GM12872 (cell line): ENCODE data around the gene HSDL2.

Experiments used
- TF ChIP-seq, protein P1 (sequence below): IDR thresholded peaks from 3 replicates; pipeline ENCODE4 v1.5.1; 2011; ENCODE audit warnings: low read depth, mild to moderate bottlenecking, low read length, moderate library complexity; ENCODE audit not compliant: insufficient read depth

The HSDL2 gene

DNA sequence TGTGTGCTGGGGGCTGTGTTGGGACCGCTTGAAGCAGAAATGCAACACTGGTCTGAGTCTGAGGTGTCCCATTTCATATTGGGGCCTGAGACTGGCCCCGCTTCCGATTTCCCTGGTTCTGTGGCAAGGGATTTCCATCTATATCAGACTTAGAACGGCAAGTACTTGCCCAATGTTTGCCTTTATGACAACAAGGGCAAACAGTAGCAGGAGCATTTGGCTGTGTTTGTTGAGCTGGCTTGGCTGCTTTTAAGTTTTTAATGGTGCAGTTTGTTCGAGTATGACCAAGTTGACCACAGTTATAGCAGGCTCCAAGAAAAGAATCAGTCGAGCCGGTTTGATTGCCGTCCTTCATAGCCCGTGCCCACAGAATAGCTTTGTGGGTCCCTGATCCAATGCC, 17.0 kb downstream of the HSDL2 start:
- TF ChIP-seq, protein P1, sequence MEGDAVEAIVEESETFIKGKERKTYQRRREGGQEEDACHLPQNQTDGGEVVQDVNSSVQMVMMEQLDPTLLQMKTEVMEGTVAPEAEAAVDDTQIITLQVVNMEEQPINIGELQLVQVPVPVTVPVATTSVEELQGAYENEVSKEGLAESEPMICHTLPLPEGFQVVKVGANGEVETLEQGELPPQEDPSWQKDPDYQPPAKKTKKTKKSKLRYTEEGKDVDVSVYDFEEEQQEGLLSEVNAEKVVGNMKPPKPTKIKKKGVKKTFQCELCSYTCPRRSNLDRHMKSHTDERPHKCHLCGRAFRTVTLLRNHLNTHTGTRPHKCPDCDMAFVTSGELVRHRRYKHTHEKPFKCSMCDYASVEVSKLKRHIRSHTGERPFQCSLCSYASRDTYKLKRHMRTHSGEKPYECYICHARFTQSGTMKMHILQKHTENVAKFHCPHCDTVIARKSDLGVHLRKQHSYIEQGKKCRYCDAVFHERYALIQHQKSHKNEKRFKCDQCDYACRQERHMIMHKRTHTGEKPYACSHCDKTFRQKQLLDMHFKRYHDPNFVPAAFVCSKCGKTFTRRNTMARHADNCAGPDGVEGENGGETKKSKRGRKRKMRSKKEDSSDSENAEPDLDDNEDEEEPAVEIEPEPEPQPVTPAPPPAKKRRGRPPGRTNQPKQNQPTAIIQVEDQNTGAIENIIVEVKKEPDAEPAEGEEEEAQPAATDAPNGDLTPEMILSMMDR = no peak

DNA sequence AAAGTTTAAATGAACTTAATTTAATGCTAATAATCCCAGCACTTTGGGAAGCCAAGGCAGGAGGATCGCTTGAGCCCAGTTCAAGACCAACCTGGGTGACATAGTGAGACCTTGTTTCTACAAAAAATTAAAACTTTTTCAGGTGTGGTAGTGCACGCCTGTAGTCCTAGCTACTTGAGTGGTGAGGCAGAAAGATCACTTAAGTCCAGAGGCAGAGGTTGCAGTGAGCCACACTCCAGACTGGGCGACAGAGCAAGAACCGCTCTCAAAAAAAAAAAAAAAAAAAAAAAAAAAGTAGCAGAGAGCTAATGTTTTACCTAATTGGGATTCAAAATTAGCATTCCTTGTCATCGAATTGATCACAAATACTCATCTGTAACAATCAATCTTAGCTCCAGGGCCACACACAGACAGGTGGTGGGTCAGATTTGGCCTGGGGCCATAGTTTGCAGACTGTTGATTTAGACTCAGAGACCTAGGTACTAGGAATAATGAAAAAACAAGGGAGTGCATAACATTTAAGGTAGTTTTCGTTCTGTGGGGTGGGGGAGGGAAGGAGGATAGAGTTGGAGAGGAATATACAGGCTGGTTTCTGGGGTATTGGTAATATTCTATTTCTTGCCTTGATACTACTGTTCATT, 21.4 kb downstream of the HSDL2 start:
- TF ChIP-seq, protein P1 = no peak

DNA sequence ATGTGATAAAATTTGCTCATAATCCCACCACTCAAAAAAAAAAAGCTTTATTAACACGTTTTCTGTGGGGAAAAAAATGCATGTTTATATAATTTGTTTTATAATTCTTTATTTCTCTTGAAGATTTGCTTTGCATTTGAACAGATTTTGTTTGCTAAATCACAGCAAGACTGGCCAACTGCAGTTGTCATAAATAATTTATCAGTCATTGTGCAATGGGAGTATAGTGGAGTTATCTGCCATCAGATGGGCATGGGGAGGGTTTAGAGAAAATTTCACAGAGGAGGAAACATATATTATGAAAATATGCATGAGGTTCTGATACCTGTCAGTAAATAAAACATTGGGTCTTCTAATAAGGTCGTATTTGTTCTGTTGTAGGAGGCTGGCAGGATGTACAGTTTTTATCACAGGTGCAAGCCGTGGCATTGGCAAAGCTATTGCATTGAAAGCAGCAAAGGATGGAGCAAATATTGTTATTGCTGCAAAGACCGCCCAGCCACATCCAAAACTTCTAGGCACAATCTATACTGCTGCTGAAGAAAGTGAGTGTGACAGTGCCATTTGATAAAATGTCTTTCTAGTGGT, 23.8 kb downstream of the HSDL2 start:
- TF ChIP-seq, protein P1 = no peak

DNA sequence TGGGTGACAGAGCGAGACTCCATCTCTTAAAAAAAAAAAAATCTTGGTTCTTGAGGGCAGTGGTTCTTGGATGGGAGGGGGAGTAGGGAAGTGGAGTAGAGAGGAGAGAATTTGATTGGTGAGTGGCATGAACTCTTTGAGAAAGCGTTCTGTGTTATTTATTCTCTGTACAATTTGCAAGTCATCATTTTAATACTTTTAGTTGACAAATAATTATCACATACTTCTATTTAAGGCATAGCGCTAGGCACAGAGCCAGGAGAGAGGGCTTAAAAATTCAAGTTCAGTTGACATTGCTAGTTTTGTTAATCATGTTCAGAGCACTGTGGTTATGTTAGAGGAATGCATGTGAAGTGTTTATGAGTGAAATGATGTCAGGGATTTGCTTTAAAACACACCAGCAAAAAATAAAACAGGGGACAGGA, 24.6 kb downstream of the HSDL2 start:
- TF ChIP-seq, protein P1 = no peak

DNA sequence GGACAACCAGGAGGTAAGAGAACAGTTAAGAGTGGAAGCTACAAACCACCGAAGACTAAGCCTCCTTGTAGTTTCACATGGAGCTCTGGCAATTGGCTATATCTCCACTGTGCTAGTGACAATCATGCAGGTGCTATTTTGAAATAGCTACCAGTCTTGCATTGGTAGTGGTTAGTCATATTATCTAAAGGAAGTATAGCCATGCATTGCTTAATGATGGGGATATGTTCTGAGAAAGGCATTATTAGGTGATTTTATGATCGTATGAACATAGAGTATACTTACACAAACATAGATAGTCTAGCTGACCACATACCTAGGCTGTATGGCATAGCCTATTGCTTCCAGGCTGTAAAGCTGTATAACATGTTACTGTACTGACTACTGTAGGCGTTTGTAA, 28.4 kb downstream of the HSDL2 start:
- TF ChIP-seq, protein P1 = no peak

DNA sequence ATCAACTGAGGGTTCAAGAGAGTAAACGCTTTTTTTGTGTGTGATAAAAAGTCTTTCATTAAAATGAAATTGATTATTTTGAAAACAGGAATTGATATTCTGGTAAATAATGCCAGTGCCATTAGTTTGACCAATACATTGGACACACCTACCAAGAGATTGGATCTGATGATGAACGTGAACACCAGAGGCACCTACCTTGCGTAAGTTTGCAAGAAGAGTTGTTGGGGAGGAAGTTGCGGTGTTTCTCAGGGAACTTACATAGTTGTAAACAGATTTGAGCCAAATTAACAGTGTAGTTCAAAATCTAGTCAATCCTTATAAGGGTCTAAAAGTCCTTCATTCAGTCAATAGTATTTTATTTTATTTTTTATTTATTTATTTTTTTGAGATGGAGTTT, 28.9 kb downstream of the HSDL2 start:
- TF ChIP-seq, protein P1 = no peak

DNA sequence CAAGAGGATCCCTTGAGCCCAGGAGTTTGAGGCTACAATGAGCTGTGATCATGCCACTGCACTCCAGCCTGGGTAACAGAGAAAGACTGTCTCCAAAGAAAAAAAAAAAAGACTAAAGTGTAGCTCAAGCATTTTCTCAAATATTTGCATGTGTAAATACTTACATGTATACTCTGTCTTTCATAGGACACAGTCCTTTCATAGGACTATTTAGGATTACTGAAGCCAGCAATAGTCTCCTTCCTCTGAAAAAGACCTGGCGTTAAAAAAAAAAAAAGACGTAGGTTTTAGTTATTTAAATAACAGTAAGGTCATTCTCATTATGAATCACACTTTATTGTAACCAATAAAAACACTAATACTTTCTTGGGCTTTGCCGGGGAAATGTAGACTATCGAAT, 29.9 kb downstream of the HSDL2 start:
- TF ChIP-seq, protein P1 = no peak

DNA sequence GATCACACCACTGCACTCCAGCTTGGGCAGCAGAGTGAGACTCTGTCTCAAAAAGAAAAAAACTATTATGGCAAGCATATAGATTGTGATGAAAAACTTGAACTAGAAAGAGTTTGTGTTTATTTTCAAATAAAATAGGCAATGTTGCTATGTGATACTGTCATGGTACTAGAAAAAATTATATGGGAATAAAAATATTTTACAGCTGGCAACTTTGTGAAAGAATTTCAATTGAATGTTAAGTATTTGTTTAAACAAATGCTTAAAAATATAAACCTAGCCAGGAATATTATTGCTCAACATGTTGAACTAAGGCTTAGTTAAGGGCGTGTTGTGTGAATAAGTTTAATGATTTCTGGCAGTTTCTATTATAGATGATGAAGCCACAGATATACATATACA, 31.7 kb downstream of the HSDL2 start:
- TF ChIP-seq, protein P1 = no peak
